CD4-positive, alpha-beta T cell treated with Interleukin-17A for 4 hours (primary cell): ENCODE measurements around the gene OTOP3.
A peak's percentile ranks its signal among the peaks of the same experiment; 100 is the strongest.
"Not testable (repeated sequence)": the region's sequence is repeated elsewhere in the genome, so short reads cannot be mapped to it uniquely, and the experiment has no call there.

ENCODE experiments used
- DNase-seq: peaks from one replicate; pipeline ENCODE4 v3.0.0-alpha.2; 2020; ENCODE audit warnings: mixed read lengths

Gene OTOP3

DNA sequence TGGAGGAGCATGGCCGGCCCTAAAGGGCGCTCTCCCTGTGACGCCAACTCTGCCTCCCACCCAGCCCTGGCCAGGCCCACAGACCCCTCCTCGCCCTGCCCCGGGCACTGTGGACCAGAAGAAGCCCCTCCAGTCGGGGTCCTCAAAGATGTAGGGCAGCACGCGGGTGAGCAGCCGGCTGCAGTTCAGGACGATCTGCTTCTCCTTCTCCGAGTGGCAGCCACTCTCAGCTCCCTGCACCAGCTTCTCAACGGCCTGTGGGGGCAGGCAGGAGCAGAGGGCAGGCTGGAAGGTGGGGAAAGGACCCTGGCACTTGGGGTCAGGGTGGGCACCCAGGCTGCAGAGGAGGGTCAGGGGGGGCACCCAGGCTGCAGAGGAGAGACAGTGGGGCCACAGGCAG, 28.0 kb downstream of the OTOP3 start:
- DNase-seq = no peak

DNA sequence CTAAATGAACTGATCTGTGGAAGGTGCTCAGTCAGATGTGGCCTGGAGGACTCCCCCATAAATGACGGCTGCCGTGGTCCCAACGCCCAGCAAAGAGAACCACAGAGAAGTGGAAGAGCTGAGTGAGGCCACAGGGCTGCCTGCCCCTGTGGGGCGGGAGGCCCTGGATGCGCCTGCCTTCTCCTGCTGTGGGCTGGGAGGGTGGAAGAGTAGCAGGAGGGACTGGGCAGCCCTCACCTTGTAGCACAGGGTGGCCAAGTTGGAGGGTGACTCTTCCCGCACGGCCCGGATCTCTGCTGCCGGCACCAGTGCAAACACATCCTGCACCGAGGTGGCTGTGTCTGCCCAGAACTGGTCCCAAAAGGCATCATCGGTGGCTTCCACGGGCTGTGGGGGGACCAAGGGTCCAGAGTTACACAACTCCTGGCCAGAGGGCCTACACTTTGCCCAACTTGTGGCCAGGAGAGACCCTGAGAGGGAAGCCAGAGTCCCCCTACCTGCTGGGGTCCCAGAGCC, 28.6 kb downstream of the OTOP3 start:
- DNase-seq = no peak

DNA sequence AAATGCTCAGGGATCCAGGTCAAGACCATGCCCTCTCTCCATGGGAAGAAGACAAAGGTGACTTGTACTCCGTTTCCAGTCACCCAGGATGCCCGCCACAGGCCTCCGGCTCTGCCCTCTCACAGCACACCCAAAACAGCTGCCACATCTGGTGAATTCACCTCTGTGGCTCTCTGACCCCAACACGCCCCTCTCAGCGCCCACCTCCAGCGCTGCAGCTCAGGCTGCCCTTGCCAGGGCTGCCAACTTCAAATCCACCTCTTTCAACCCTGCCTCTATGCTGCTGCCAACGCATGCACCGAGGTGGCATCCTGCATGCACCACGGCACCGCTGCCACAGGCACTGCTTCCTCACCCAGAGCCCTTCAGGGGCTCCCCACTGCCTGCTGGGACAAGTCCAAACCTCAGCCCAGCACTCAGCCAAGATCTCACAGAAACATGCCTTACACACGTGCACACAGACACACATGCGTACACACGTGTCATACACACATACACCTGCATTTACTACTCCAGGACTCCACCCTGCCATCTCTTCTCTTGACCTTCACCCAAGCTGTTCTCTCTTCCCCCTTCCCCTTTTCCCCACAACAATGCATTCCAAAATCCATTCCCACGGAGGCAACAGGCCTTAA, 29.4 kb downstream of the OTOP3 start:
- no peak for DNase-seq

DNA sequence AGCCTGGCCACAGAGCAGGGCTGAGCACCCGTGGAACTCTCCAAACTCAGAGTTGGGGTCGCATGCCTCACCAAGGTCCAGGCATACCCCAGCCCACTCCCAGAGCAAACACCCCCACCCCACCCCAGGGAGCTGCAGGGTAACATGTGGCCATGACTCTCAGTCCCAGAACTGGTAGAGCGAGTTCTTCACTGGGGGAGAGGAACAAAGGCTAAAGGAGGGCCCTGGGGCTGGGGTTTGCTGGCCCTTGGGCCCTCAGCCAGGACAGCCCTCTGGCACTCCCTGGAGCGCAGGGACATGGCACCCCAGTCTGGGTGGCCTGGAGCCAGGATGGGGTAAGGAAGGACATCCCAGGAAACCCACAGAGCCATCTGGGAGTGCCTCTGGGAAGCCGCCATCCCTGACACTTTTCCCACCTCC, 32.7 kb downstream of the OTOP3 start:
- DNase-seq = no peak

DNA sequence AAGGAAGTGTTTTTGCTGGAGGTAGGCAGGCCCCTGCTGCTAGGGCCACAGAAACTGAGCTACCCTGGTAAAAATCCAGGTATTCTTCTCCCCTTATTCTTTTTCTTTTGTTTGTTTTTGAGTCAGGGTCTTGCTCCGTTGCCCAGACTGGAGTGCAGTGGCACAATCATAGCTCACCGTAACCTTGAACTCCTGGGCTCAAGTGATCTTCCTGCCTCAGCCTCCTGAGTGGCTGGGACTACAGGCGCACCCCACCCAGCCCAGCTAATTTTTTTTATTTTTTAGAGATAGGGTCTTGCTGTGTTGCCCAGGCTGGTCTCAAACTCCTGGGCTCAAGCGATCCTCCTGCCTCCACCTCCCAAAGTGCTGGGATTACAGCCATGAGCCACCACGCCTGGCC, 33.8 kb downstream of the OTOP3 start:
- not testable (repeated sequence) for DNase-seq

DNA sequence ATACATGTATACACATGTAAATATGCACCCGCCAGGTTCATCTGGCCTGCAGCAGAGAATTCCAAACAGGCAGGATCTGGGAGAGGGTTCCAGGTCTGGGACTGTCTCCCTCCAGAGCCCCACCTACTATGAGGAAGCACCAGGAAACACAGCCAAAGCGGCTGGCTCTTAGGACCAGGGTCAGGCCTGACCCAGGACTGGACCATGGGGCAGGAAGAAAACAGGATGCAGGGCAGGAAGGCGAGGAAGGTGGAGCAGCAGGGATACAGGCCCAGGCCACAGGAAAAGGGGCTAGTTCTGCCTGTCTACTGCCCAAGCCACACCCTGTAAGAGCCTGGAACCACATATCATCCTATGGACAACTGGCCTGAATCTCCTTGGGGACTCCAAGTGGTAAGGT, 34.7 kb downstream of the OTOP3 start:
- no peak for DNase-seq

DNA sequence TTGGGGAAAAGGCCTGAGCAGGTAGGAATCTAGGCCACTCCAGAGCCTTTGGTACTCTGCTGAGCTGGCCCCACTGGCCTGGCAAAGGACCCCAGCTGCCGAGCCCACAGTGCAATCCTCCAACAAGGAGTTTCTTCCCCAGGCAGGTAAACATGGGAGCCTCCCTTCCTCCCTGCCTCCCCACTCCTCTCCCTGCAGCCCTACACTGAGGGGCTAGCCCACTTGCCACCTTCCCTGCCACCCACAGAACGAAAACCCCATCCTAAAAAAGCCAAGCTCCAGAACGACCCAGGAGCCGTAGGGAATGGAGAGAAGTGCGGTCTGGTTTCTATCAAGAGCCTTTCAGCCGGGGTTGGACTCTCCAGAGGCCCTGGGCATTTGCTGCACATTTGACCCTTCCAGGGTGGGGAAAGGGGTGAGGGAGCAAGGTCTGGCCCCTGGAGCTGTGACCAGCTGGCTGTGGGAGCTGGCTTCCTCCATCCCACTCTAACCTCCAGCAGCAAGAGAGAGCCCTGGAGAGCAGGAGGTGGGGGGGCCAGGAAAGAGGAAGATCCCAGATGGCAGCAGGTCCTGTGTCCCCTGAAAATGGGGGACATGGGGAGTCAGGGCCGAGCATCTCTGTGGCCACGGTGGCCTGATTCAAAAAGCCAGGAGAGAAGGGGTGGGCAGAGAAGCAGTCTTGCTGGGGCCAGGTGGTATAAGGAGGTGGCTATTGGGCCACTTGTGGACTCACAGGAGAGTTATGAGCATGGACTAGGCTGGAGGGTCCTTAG, 35.6 kb downstream of the OTOP3 start:
- no peak for DNase-seq

DNA sequence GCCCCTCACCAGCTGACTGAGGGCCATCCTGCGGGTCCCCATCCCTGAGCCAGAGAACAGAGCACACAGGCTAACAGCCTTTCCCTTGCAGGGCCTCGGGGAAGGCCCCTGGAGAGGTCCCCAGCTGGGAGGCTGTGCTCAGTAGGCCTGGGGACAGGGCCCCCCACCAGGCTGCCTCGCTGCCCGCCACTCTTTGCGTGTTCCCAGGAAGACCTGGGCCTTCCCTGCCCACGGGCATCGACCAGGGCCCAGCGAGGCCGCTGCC, 36.1 kb downstream of the OTOP3 start:
- no peak for DNase-seq

DNA sequence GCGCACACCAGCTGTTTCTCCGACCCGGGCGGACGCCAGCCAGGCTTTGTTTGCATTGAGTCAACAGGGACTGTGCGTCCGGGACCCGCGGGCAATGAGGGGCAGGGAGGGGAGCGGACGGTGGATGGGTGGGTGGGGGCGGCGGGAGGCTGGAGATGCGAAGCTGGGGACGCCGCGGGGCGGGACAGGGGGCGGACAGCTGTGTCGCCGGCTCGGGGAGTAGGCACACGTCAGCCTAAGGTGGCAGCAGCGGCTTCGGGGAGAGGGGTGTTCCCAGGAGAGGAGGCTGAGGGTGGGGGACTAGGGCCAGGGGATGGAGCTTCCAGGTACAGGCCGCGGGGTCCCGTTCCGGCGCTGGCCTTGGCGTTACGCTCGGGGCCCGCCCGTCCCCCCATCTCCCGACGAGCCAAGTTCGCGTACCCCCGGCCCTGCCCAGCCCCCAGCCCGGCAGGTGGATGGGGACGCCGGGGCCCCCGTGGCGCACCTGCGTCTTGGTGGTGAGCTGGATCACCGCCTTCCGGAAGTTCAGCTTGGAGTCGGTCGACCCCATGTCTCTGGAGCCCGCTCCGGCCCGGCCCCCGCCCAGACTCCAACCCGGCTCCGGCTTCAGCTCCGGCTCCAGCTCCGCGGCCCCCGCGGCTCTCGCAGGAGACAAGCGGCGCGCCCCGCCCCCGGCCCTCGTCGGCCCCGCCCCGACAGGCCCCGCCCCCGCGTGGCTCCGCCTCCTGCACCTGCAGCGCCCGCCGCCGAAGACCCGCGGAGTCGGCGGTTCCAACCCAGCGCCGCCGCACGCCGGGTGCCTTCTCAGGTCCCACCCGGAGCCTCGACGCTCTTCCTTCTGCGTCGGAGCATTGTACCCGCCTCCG, 36.6 kb downstream of the OTOP3 start, which contains the start of gene HID1:
HID1 (minus strand) TSS at position 653 of the 866 bp plus-strand sequence; CDS start at position 550, 103 bp downstream.
- peak; percentile 90 for DNase-seq

DNA sequence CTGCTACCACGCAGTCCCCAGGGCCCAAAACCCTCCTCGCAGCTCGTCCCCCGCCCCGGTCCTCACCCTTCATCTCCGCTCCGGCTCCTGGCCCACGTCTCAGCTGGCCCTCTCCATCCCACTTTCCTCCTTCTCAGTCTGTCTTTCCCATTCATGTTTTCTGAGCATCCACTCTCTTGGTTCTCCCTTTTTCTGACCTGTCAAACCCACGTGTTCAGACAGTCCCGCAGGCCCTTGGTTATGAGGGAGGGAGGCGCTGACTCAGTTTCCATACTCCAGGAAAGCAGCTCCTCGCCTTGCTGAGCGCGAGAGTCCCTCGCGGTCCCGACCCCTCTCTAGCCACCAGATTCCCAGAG, 37.3 kb downstream of the OTOP3 start:
- no peak for DNase-seq

DNA sequence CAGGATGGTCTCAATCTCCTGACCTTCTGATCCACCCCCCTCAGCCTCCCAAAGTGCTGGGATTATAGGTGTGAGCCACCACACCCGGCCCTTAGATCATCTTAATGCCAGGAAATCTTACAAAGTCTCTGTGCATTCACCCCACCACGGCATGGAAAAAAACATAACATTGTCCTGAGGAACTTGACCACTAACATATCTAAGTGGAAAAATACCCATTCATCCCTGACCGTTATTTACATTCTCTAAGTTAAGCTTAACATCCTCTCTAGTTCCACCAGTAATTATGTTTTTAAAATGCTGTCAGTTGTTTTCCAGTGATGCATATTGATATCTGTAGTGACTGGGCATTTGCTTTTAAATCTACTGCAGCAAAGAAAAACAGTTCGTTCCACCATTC, 40.2 kb downstream of the OTOP3 start:
- DNase-seq = no peak

DNA sequence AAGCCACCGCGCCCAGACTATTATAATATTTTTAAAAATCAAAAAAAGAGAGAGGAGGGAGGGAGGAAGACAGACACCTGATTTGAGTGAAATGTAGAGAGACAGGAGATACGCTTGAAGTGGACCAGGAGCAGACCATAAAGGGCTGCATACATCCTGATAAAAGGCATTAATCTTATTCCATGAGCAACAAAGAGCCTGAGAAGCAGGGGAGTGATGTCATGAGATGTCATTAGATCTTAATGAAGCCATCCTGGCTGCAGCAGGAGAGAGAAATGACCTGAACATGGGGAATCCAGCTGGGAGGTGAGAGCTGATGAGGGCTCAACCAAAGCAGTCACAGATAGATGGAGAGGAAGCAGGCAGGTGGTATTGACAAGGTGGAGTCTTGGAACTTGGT, 42.1 kb downstream of the OTOP3 start:
- no peak for DNase-seq

DNA sequence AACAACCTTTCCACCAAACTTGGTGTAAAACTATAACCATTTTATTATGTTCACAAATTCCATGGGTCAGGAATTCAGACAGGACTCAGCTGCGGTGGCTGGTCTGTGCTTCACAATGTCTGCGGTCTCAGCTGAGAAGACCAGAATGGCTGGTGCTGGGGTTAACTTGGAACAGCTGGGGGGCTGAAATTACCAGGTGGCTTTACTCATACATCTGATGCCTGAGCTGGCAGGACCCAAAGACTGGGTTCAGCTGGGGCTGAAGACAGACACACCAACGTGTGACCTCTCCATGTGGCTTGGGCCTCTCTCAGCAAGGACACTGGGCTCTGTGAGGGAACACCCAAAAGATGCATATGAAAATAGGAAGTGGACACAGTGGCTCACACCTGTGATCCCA, 42.5 kb downstream of the OTOP3 start:
- no peak for DNase-seq

DNA sequence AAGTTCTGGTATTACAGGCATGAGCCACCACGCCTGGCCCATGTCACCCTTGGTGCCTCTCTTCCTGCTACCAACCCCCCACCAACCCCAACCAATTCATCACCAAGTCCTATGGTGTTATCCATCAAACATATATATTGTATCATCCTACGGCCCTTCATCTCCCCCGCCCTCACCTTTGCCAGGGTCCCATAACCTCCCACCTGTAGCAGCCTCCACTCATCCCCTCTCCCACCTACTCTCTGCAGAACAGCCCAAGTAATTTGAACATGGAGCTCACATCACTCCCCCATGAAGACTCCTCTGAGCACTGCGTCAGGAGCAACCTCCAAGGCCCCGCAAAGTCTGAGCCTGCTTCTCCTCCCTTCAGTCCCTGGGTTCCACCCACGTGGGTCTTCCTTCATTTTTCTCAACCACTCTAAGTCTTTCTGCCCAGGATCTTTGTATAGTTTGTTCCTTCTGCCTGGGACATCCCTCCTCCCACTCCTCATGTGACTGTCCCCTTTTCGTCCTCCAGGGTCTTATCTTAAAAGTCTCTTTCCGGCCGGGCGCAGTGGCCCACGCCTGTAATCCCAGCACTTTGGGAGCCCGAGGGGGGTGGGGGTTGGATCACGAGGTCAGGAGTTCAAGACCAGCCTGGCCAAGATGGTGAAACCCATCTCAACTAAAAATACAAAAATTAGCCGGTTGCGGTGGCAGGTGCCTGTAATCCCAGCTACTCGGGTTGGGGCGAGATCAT, 43.9 kb downstream of the OTOP3 start:
- no peak for DNase-seq

DNA sequence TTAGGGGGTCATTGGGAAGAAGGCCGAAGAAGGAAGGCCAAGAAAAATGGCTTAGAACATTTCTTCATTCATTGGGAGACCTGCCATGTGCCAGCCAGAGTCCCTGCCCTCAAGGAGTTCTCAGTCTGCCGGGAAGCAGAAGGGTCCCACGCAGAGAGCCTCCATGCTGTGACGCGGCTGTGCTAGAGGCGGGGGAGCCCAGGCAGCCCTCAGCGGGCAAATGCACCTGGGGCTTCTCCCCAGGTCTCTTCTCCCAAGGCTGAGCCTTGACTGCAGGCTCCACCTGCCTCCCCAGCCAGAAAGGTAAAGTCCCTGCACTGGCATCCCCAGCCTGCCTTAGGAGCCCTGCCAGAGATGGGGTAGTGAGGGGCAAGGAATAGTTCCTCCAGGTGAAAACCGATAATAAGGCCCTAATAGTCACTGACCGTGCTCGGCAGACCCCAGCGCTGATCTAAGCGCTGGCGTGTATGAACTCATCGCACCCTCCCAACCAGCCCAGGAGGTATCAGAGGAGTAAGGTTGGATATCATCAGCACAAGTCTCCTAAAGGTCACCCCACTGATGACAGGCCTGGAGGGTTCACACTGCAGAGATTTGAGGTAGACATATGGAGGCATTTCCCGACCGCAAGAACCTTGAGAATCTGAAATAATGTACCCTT, 45.8 kb downstream of the OTOP3 start:
- no peak for DNase-seq

DNA sequence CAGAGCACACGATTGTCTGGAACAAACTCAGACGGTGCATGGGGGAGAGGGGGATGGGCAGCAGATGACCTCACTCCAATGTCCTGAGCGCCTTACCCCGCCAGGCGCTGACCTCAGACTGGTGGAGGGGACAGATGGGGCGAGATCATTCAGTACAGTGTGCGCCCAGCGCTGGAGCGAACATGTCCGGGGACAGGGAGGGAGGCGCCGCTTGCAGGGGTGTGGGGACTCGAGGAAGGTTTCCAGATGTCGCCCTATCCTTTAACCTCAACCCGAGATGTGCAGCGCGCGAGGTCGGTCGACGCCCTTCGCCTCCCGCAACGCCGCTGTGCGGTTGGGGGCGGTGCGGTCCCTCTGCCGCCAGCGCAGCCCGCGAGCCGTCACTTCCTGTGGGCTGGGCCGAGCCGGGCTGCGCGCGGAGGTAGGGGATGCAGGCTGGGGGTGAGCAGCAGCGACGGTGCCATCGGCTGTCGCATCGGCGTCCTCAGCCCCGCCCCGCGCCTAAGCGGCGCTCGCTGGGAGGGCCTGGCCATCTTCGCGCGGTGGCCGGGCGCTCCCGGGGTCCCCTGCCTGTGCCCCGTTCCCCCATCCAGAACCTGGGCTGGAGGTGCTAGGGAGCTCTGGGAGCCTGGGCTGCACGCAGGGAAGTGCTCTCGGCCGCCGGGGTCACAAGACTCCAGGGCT, 46.4 kb downstream of the OTOP3 start:
- peak; percentile 87 for DNase-seq

DNA sequence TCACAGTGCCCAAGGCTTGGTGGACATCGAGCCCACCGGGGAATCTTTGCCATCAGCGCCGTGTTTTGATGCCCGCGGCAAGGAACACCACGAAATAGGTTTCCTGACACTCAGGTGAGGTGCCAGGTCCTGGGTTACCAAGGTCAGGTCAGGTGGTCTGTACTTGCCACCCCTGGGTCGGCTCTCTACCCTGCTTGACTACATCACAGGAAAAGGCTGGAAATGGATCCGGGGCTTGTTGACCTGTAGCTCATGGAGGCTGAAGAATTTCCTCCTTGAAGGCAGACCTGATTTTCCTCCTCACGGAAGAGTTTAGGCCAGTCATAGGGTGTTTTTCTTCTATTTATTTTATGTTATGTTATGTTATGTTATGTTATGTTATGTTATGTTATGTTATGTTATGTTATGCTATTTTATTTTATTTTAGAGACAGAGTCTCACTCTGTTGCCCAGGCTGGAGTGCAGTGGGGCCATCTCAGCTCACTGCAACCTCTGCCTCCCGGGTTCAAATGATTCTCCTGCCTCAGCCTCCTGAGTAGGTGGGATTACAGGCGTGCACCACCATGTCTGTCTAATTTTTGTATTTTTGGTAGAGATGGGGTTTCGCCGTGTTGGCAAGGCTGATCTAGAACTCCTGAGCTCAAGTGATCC, 47.1 kb downstream of the OTOP3 start:
- not testable (repeated sequence) for DNase-seq

DNA sequence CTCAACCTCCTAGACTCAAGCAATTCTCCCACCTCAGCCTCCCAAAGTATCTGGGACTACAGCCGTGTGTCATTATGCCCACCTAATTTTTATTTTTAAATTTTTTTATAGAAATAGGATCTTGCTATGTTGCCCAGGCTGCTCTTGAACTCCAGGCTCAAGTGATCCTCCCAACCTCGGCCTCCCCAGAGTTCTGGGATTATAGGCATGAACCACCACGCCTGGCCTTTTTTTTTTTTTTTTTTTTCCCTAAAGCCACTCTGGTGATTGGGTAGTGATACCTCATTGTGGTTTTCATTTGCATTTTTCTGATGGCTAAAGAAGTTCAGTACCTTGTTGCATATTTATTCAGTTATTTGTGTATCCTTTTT, 50.5 kb downstream of the OTOP3 start:
- no peak for DNase-seq

DNA sequence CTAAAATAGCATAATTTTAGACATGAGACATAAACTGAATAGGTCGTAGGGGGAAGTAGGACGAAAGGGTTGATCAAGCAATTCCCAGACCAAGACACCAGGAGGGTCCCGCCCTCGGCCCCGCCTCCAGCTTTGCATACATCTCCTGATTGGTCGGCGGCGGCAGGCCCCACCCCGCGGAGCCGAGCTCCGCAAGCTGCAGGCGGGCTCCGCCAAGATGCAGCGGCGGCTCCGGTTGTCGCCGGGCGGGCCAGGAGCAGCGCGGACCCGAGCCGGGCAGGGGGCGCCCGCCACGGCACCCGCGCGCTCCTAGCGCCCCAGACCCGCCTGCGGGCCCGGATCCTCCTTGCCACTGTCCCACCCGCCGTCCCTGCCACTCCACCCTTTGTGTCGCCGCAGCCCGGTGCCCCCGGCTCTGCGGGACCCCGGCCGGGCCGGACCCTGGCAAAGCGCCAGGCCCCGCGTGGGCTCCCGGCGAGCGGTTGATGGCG, 51.8 kb downstream of the OTOP3 start, which contains the start of gene CDR2L:
CDR2L (plus strand) TSS at position 215 of the 491 bp plus-strand sequence. CDS start 412 bp downstream, outside the sequence.
- DNase-seq = peak; percentile 98

DNA sequence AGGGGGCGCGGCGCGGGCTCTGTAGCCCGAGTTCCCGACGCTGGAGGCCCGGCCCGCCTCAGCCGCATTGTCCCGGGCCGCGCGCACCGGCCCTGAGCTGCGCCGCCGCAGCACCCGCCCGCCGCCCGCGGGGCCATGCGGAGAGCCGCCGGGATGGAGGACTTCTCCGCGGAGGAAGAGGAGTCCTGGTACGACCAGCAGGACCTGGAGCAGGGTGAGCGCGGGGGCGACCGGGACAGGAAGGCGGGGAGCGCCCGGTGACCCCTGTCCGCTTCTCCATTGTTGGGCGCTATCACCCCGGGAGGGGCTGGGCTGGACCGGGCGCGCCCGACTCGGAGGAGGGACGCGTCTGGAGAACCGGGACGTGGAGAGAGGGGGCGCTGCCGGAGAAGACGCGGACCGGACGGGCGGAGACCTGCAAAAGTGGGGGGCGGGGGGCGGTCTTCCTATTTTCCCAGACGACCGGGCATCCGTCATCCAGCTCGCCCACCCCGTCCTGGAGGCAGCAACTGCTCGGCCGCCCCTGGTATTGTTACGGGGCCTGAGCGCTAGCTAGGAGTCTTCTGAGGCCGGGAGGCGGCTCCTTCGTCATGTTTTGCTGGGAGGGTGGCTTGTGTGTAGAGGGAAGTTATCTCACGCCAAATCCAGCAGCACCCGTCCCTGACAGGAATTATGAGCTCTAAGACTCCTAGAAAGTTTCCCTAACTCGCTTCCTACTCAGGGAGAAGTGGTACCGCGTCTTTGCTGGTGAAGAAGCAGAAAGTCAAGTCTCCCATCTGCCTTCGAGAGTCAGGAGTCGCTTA, 52.4 kb downstream of the OTOP3 start:
- DNase-seq = peak; percentile 37
